A172 (cell line): ENCODE data around the gene B3GNT9. TPM values are rescaled to one million over a fixed set of nuclear protein-coding genes. Genes with fewer than 3 reads are reported as not detected.

Experiments used
- DNase-seq: peaks from one replicate; pipeline ENCODE4 v3.0.0-alpha.2; 2015; ENCODE audit warnings: low spot score
- total RNA-seq: library from RNA; depleted of rRNA; stranded (reverse); fragments of >200 nt; shearing (Covaris generic); gene quantifications from 2 replicates; pipeline ENCODE4 v1.2.3, GENCODE V29; 2014; rRNA removed

The B3GNT9 gene, protein sequence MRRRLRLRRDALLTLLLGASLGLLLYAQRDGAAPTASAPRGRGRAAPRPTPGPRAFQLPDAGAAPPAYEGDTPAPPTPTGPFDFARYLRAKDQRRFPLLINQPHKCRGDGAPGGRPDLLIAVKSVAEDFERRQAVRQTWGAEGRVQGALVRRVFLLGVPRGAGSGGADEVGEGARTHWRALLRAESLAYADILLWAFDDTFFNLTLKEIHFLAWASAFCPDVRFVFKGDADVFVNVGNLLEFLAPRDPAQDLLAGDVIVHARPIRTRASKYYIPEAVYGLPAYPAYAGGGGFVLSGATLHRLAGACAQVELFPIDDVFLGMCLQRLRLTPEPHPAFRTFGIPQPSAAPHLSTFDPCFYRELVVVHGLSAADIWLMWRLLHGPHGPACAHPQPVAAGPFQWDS
- 63.0 and 65.1 TPM in 2 replicates for total RNA-seq

DNA sequence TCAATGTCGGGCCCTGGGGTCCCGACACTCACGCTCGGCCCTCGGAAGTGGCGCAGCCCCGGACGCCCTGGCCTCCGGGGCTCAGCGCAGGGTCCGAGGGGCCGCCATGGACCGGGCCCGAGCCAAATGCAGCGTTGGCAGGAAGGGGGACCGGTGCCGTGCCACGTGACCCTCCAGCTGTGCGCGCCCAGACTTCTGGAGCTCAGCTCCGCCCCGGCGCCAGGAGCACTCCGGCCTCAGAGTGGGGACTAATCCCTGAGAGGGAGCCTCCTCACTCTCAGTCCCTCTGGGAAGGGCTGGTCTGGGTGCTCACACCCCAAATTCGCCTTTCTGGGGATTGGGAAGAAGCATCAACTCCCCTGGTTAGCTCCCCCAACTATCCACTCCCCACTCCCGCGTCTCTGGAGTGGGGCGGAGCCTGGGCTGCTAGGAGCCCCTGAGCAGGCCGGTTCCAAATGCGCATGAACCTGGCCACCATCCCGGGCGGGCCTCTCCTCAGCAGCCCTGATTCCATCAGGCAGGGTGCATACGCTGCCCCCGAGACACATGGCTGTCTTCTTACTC lies at the start of gene B3GNT9:
Gene B3GNT9, minus strand, starts transcription at position 166 of the 564 bp plus-strand sequence. CDS start 513 bp downstream, outside the sequence.
- peak; percentile 74 for DNase-seq

DNA sequence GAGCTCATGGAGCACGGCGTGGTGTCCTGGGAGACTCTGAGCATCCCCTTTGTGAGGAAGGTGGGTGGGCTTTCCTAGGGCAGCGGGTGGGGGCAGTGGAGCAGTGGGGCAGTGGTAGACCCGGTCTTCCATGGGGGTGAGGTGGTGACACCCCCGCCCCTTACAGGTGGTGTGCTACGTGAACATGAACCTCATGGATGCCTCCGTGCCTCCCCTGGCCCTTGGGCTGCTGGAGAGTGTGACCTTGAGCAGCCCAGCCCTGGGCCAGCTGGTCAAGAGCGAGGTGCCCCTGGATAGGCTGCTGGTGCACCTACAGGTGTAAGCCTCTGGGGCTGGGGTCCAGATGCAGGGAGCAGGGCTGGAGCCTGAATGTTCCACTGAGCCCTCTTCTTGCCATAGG lies 49.7 kb upstream of the B3GNT9 start:
- DNase-seq, result no peak

DNA sequence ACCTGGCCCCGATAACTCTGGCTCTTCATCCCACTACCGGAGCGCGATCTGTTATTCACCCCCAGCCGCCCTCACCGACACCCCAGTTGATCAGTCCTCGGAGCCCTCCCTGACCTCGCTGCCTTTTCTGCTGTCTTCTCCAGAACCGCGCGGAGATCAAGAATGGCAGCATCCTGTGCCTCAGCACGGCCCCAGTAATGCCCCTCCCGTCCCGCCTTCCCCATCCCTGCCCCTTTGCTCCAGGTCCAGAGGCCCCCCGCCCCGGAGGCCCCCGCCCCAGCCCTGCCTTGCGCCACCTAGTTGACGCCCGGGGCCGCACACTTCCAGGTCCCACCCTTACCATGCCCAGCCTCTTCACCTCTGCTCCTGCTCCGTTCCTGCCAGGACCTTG lies 49.0 kb upstream of the B3GNT9 start:
- no peak for DNase-seq

DNA sequence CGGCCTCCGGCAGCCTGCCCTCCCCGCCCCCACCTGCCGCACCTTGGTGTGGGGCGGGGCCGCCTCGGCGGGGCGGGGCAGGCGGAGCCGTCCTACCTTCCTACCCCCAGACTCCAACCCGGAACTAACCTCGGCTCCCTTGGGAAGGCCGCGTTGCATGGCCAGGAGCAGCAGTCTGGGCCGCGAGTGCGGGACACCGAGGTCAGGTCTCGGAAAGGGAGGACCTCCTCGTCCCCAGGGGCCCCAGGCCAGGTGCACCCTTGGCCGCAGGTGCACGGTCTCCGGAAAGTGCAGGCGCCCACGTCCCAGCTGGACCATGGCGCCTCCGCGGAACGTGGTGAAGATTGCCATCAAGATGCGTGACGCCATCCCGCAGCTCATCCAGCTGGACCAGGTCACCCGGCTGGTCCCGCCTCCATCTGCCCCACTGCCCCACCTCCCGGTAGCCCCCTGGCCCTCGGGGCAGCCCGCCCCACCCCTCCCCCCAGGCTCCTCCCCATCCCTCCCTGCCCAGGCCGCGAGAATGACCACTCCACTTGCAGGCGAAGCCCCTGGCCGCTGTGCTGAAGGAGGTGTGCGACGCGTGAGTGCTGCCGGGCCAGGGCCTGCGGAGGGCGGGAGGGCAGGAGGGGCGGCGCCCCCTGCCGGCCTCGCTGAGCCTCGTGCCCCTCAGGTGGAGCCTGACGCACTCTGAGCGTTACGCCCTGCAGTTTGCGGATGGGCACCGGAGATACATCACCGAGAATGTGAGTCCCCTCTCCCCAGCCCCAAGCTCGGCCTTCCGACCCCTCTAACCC lies 48.4 kb upstream of the B3GNT9 start, which contains the start of gene ELMO3:
Gene ELMO3, plus strand, starts transcription at position 121 of the 797 bp plus-strand sequence. Its CDS starts 196 bp downstream, at position 317.
- no peak for DNase-seq

DNA sequence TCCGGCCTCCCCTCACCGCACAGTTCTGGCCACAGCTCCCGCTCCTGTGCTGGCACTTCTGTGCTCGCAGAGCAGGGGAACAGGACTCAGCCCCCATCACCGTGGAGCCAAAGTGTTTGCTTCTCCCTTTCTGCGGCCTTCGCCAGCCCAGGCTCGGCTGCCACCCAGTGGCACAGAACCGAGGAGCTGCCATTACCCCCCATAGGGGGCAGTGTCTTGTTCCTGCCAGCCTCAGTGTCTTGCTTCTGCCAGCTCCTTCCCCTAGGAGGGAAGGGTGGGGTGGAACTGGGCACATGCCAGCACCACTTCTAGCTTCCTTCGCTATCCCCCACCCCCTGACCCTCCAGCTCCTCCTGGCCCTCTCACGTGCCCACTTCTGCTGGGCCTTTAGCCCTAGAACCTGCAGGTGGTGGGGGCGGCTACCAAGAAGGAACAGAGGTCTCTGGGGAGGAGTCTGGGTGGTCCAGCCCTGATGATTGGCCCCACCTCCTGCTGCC lies 47.5 kb upstream of the B3GNT9 start:
- DNase-seq, result peak; percentile 35

DNA sequence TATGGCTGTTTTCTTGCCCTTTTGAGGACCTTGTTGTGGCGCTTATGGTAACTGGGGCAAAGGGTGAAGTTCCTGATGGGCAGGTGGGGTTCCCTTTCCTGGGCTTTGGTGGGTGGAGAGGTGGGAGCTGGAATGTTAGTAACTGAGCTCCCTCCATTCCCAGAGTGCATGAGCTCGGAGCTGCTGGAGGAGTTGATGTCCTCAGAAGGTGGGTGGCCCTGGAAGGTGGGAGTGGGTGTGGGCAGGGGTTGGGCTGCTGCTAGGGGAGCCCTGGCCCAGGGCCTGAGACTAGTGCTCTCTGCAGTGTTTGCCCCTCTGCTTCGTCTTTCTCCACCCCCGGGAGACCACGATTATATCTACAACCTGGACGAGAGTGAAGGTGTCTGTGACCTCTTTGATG lies 46.9 kb upstream of the B3GNT9 start:
- no peak for DNase-seq

DNA sequence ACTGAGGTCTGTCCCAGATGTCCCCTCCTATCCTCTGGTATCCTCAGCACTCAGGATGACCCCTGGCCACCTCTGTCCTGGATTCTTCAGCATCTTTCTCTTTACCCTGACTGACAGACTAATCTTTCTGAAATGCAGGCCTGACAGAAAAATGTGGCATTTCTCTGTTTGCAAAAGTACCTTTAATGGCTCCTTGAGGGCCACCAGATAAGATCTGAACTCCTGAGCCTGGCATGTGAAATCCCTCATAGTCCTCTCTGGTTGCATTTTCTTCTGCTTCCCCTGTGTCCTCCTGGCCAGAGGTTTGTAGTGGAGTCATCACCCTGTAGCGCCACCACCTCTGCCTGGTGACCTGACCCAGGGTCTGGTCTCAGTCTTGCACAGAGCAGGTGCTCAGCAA lies 46.1 kb upstream of the B3GNT9 start:
- DNase-seq, result no peak

DNA sequence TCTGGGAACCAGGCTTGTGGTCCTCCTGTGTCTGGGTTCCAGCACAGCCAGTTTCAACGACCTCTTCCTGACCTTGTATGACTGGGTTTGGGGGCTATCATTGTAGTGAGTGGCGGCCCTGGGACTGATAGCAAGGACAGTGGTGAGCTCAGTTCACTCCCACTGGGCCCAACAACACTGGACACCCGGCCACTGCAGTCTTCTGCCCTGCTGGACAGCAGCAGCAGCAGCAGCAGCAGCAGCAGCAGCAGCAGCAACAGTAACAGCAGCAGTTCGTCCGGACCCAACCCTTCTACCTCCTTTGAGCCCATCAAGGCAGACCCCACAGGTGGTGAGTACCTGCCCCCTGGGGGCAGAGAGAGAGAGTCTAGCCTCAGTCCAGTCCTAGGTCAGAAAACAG lies 44.9 kb upstream of the B3GNT9 start:
- DNase-seq, result no peak

DNA sequence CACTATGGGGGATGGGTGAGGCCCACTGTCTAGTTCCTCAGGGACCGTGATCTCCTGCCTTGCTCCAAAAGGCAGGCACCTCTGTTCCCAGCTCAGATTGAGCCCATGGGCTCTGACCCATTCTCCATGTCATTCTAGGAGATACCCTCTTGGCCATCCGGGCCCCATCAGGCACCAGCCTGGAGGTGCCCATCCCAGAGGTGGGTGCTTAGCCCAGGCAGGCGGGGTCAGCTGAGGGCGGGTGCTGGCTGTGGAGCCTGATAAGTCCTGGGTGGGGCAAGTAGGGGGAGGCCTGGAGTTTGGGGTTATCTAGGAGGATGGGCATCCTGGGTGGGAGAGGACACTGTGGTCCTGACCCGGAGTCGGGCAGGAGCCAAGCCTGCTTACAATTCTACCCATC lies 43.5 kb upstream of the B3GNT9 start:
- no peak for DNase-seq

DNA sequence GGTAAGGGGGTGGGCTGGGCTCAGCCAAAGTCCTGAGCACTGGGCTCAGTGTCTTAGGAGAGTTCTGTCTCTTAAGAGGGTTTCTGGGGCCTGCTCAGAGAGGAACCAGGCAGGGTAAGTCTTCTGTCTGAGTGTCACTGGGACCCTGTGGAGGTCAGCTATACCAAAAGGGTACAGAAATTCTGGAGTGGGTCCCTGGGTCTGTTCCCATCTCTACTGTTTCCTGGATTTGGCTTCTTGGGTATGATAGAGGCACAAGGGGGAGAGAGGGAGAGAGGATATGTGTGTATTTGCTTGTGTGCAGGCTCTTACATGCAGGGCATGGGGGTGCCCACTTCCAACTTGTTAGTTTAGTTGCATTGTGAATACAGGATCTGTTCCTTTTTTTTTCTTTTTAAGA lies 42.7 kb upstream of the B3GNT9 start:
- DNase-seq, result no peak

DNA sequence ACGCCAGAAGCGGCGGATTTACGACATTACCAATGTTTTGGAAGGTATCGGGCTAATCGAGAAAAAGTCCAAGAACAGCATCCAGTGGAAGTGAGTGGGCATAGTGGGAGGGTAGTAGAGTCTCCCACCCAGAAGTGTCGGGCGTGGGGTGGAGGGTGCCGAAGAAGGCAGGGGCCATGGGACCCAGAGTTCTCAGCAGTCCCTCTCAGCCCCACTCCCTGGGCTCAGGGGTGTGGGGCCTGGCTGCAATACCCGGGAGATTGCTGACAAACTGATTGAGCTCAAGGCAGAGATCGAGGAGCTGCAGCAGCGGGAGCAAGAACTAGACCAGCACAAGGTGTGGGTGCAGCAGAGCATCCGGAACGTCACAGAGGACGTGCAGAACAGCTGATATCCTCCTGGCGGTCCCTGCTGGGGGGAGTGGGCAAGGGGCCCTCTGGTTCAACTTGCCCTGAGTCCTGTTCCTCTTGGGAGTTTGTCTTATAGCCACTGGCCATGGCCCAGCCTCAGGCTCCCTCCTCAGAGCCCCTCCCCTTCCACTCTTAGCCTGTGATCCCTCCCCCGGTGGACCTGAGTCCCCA lies 42.1 kb upstream of the B3GNT9 start:
- no peak for DNase-seq

DNA sequence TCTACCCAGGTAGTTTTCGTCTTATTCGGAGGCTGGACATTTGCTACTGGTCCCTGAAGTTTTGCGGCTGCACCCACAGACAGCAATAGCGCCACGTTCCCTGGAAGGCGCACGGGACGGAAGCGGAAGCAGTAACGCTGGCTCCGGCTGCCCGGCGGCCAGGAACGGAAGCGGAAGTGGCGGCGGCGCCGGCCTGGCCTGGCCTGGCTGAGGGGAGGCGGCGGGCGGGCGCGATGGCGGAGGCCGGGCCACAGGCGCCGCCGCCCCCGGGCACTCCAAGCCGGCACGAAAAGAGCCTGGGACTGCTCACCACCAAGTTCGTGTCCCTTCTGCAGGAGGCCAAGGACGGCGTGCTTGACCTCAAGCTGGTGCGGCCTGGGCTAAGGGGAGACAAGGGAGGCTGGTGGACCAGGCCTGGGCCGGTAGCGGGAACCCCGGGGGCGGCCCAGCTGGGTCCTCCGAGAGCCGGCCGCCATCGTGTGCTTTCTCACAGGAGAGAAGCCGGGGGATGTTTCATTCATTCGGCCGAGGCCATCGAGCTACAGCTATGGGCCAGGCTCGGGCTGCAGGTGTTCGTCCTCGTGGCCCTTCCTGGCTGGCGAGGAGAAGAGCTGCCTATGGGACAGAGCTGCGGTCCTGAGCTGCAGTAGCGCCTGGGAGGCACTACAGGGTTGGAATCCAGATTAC lies 41.3 kb upstream of the B3GNT9 start, which contains the start of gene E2F4:
Gene E2F4, plus strand, starts transcription at position 161 of the 687 bp plus-strand sequence. Its CDS starts 73 bp downstream, at position 234.
- peak; percentile 85 for DNase-seq

DNA sequence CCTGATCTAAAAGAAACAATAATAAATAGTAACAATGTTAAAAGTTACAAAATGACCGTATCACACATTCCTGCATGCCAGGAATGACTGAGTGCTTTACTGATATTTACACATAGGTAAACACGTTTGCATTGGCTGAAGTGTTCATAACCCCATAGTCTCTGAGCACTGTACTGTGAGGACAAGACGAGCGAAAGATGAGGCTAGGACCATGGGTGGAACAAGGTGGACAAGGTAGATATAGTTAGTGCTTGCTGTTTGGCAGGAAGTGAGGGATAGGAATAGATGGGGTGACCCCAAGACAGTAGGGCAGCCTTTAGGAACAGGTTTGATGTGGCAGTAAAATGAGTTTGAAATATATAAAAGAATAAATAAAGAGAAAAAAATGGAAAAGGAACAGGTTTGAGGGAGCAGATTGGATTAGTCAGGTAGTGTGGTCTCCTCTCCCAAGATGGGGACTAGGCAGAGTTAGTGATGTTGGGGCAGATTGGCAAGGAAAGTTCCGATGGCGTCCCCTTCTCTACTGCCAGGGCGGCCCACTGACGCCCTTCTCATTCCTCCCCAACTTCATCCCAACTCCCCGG lies 40.7 kb upstream of the B3GNT9 start:
- no peak for DNase-seq

DNA sequence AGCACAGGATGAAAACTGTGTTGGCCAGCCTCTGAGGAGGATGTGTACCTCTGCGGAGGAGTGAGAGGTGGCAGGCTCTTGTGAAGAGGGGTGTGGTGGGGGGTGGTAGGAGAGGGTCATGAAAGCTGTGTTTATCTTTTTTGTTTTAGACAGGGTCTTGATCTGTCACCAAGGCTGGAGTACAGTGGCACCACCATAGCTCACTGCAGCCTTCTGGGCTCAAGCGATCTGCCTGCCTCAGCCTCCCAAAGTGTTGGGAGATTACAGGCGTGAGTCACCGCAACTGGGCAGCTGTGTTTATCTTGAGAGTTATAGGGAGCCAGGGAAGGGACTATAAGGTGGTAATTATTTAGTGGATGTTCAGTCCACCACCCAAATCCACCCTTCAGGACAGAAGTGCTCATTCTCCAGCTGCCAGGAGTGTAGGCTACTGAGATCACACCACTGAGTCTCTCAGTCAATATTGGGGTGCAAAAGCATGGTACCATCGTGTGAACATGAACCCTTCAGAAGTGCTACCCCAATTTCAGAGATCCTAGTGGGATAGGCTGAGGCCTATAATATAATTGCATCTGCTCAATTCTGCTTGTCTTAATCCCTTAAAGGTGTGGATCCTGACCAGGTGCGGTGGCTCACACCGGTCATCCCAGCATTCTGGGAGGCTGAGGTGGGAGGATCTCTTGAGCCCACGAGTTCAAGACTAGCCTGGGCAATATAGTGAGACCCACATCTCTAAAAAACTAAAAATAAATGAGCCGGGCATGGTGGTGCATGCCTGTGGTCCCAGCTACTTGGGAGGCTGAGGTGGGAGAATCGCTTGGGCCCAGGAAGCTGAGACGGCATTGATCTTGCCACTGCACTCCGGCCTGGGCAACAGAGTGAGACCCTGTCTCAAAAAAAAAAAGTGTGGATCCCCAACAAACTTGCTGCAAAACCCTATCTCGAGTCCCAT lies 39.9 kb upstream of the B3GNT9 start:
- no peak for DNase-seq

DNA sequence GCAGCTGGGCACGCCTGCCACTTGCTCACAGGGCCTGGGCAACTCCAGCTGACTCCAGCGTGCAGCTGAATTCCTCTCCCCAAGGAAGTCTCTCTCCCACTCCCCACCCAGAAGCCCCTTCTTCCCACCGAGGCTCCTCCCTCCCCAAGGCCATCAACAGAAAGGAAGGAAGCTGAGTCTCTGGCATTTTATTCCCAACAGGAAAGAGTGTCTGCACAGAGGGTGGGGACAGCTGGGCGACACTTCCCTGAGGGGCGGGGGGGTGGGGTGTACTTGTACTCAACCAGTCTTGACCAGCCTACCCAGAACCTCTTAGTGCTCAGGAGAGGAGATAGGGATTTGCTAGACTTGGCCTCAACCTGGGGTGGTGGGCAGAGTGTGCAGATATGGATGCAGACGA lies 39.2 kb upstream of the B3GNT9 start, which contains the start of gene EXOC3L1:
Gene EXOC3L1, minus strand, starts transcription at position 96 of the 400 bp plus-strand sequence. CDS start 460 bp downstream, outside the sequence.
- DNase-seq, result no peak

DNA sequence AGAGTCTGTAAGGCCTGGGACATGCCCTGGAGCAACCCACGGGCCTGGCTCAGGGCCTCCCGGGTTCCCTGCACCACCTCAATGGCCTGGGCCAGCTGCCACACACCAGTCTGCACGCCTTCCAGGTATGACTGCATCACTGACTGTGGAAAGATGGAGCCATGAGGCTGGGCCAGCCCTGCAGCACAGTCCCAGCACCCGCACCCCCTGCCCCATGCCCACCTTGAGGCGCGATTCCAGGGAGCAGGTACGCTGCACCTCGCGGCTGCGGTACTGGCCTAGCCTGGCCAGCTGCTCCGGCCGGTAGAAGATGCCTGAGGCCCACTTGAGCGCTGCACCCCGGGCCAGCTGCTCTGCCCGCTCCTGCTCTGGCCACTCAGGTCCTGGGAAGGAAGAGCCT lies 38.0 kb upstream of the B3GNT9 start:
- DNase-seq, result no peak

DNA sequence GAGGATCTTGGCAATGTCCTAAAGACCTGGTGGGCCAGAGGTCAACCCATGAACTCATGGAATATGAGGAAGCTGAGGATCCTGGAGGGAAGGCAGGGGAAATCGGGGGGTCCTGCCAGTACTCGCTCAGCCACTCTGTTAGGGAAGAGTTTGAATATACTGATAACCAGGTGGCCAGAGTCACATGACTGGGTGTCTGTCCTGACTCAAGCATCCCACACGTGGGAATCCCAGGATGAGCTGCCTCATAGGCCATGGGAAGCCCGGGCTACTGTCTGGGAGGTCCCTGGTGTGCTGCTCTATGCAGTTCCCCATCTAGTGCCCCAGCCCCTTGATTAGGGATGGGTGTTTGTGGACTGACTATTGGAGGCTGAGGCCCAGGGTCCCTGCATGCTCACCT lies 37.5 kb upstream of the B3GNT9 start:
- DNase-seq, result no peak

DNA sequence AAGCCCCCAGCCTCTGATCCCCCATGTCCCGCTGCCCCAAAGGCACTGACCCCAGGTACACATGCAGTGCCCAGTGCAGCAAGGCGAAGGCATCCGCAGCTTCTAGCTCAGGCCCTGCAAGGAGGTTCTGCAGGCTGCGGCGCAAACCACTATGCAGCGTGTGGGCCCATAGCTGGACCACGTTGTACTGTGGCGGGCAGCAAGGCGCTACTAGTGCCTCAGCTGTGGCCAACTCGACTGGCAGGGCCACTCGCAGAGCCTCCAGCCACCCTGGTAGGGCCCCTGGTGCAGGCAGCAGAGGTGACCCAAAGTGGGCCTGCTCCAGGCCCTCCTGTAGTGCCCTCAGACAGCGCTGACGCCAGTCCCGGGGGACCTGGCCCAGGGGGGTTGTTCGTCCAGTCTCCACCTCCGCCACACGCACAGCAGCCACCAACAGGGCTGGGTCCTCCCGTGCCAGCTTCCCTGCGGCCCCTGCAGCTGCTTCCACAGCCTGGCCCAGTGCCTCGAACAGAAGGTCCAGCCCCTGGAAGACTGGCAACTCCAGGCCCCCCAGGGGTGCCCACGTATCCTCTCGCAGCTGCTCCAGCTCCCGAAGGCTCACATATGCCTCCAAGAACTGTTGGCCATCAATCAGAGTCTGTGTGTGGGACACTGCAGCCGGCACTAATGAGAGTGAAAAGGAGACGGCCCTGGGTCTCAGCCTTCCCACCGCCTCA lies 36.5 kb upstream of the B3GNT9 start:
- no peak for DNase-seq

DNA sequence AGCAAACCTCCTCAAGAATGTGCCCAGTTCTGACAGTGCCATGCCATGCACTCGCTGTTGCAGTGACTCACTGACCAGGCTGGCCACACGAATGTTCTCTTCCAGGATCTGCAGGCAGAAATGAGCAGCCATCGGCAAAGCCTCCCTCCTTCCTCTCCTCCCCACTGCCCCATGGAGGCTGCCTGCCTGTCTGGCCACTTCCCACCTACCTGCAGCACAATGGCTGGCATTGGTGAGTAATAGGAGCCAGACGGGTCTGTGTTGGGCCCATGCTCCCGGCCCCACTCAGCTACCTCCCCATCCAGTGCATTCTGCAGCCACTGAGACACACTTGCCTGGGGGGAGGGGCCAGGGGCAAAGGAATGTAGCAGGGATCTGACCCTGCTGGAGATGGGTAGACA lies 35.8 kb upstream of the B3GNT9 start:
- DNase-seq, result peak; percentile 80
